HCT116 (cell line): Measurements from ENCODE around the gene SSNA1.

Experiments
- CTCF ChIP-seq, 3 experiments: fragments of 200-600 bp in 1 of 3; sonication (generic) in 1 of 3; IDR thresholded peaks in 2 of 3; conservative IDR thresholded peaks in 1 of 3; 2 replicates each; pipeline ENCODE4 v1.5.1; 2012 to 2017; ENCODE audit warnings: low read depth in 2 of 3, low read length in 2 of 3, antibody characterized with exemption in 1 of 3, borderline replicate concordance in 1 of 3, control low read depth in 1 of 3, mild to moderate bottlenecking in 1 of 3, mixed read lengths in 1 of 3, mixed run types in 1 of 3, moderate library complexity in 1 of 3; ENCODE audit not compliant: insufficient read depth in 1 of 3
- EZH2 ChIP-seq: fragments of 200-600 bp; sonication (generic); IDR thresholded peaks from 2 replicates; pipeline ENCODE4 v1.6.1; 2017; ENCODE audit warnings: antibody characterized with exemption, mixed run types
- EZH2phosphoT487 ChIP-seq: fragments of 200-600 bp; IDR thresholded peaks from 2 replicates; pipeline ENCODE4 v1.6.1; 2018; ENCODE audit warnings: antibody characterized with exemption, borderline replicate concordance
- JUND ChIP-seq: IDR thresholded peaks from 2 replicates; pipeline ENCODE4 v1.6.1; 2012
- POLR2A ChIP-seq: IDR thresholded peaks from 2 replicates; pipeline ENCODE4 v1.7.0; 2011; ENCODE audit warnings: borderline replicate concordance; ENCODE audit not compliant: insufficient read depth, insufficient read length; ENCODE audit errors: extremely low read depth
- POLR2AphosphoS5 ChIP-seq: IDR thresholded peaks from 2 replicates; pipeline ENCODE4 v1.6.1; 2011; ENCODE audit warnings: mild to moderate bottlenecking, low read depth, low read length, moderate library complexity
- RAD21 ChIP-seq: IDR thresholded peaks from 2 replicates; pipeline ENCODE4 v1.6.1; 2012; ENCODE audit warnings: low read depth, mild to moderate bottlenecking
- REST ChIP-seq: IDR thresholded peaks from 2 replicates; pipeline ENCODE4 v1.6.1; 2012; ENCODE audit warnings: low read depth
- SP1 ChIP-seq: IDR thresholded peaks from 2 replicates; pipeline ENCODE4 v1.6.1; 2012; ENCODE audit warnings: low read depth
- YY1 ChIP-seq: IDR thresholded peaks from 2 replicates; pipeline ENCODE4 v1.6.1; 2011; ENCODE audit warnings: low read length, low read depth, moderate library complexity, mild to moderate bottlenecking; ENCODE audit not compliant: insufficient replicate concordance; ENCODE audit errors: extremely low read depth
- ZNF274 ChIP-seq: fragments of 200-500 bp; sonication (Bioruptor generic); IDR thresholded peaks from 2 replicates; pipeline ENCODE4 v1.6.1; 2014; ENCODE audit warnings: mild to moderate bottlenecking, low read depth, low read length, inconsistent platforms

GRCh38 chr9:137163365-137163715, 25.1 kb upstream of the SSNA1 start:
- no peak for TF ChIP-seq CTCF (IDR thresholded peaks at IDR 0.05 in 2 of 3, conservative IDR thresholded peaks at IDR 0.05 in 1 of 3; ENCODE audit: borderline replicate concordance in 1 of 3, insufficient read depth in 1 of 3, low read depth in 2 of 3, low read length in 2 of 3)
- no peak for TF ChIP-seq SP1
- TF ChIP-seq REST: no peak
- no peak for TF ChIP-seq EZH2
- no peak for TF ChIP-seq EZH2phosphoT487
- TF ChIP-seq YY1: no peak
- no peak for TF ChIP-seq ZNF274
- no peak for TF ChIP-seq POLR2A
- no peak for TF ChIP-seq JUND
- no peak; the same call in 1 of the 2 replicates for TF ChIP-seq POLR2AphosphoS5
- no peak for TF ChIP-seq RAD21
